HG02759 (cell line): ENCODE measurements around the gene ZIC2.

Source experiments
- ATAC-seq: cut with Tn5 transposase; IDR thresholded peaks from one replicate; pipeline ENCODE4 v1.9.1; 2021; ENCODE audit warnings: mild to moderate bottlenecking, moderate library complexity; ENCODE audit not compliant: unreplicated experiment

The ZIC2 gene

GRCh38 chr13:99959127-99959539 is 22.5 kb upstream of the ZIC2 start:
- ATAC-seq = no peak

GRCh38 chr13:99959540-99960230 is 21.9 kb upstream of the ZIC2 start:
- ATAC-seq = no peak

GRCh38 chr13:99960663-99961311 is 20.8 kb upstream of the ZIC2 start:
- ATAC-seq = no peak

- no peak for ATAC-seq
Measured at GRCh38 chr13:99961636-99962035, 19.9 kb upstream of the ZIC2 start.

GRCh38 chr13:99962242-99962641 is 19.3 kb upstream of the ZIC2 start:
- ATAC-seq = no peak

GRCh38 chr13:99963816-99964339 is 17.7 kb upstream of the ZIC2 start:
- no peak for ATAC-seq

GRCh38 chr13:99965329-99966000 is 16.1 kb upstream of the ZIC2 start:
- no peak for ATAC-seq

GRCh38 chr13:99966064-99966805 is 15.3 kb upstream of the ZIC2 start:
- no peak for ATAC-seq

- ATAC-seq = no peak
Measured at GRCh38 chr13:99967498-99967868, 14.1 kb upstream of the ZIC2 start.

GRCh38 chr13:99967869-99968520 is 13.6 kb upstream of the ZIC2 start:
- no peak for ATAC-seq

GRCh38 chr13:99968521-99969452 is 12.8 kb upstream of the ZIC2 start:
- ATAC-seq = no peak

GRCh38 chr13:99969453-99969918 is 12.1 kb upstream of the ZIC2 start:
- ATAC-seq = no peak

- ATAC-seq = peak; percentile 38
Measured at GRCh38 chr13:99969919-99970650, 11.5 kb upstream of the ZIC2 start.

- ATAC-seq = peak; percentile 39
Measured at GRCh38 chr13:99970651-99971575, 10.7 kb upstream of the ZIC2 start.

- no peak for ATAC-seq
Measured at GRCh38 chr13:99971576-99972189, 9.9 kb upstream of the ZIC2 start, which contains the start of gene ZIC5. TSS of gene ZIC5 (minus strand) at chr13:99971767. CDS start at chr13:99971603, 164 bp downstream.

- ATAC-seq = no peak
Measured at GRCh38 chr13:99972190-99972731, 9.3 kb upstream of the ZIC2 start.
